Measurements from ENCODE around the gene TAF12. TPM values are rescaled to one million over a fixed set of nuclear protein-coding genes. Genes with fewer than 3 reads are reported as not detected.

Gene TAF12
- polyA plus RNA-seq, 1 of the 3 experiments (the other 2 are of a cell fraction): 34.9 TPM

GRCh38 chr1:28578696-28579218 lies 64.1 kb downstream of the TAF12 start (continued):
- no peak for TF ChIP-seq CTCF (IDR thresholded peaks at IDR 0.05)
- no peak for TF ChIP-seq SIN3A (IDR thresholded peaks at IDR 0.05; ENCODE audit: borderline replicate concordance, low read depth, low read length)
- TF ChIP-seq GATA2 (CRISPR knock-in tag; IDR thresholded peaks at IDR 0.05): no peak
- TF ChIP-seq FOXJ3 (CRISPR knock-in tag; IDR thresholded peaks at IDR 0.05): no peak
- TF ChIP-seq EZH2phosphoT487 (IDR thresholded peaks at IDR 0.05; ENCODE audit: borderline replicate concordance, low read depth): no peak
- no peak for TF ChIP-seq MEF2A (IDR thresholded peaks at IDR 0.05; ENCODE audit: borderline replicate concordance, low read depth)
- TF ChIP-seq RFX5 (IDR thresholded peaks at IDR 0.05; ENCODE audit: low read length): no peak
- no peak for TF ChIP-seq TAF1 (IDR thresholded peaks at IDR 0.05; ENCODE audit: borderline replicate concordance, low read depth, low read length)
- no peak for TF ChIP-seq ELF1 (IDR thresholded peaks at IDR 0.05)
- TF ChIP-seq ZBTB33 (IDR thresholded peaks at IDR 0.05; ENCODE audit: borderline replicate concordance, low read depth): no peak
- TF ChIP-seq TEAD4 (IDR thresholded peaks at IDR 0.05; ENCODE audit: borderline replicate concordance, insufficient read depth): no peak

GRCh38 chr1:28577738-28578536 lies 64.9 kb downstream of the TAF12 start:
- H3F3A ChIP-seq (replicated peaks; ENCODE audit: insufficient read depth): peaks cover 66% of the 10 kb centered on the region
- POLR2A ChIA-PET: interaction anchor here (1.7 kb wide), 1 partner anchor 8 kb away, joined by 6 read pairs; no protein-coding TSS in a partner anchor
- CTCF ChIA-PET: interaction anchor here (1.0 to 1.4 kb wide), 4 partner anchors 11 to 329 kb away, joined by 3 to 5 read pairs (median 4); no protein-coding TSS in a partner anchor
- H2AFZ ChIP-seq (ENCODE audit: low read depth): no peak overlapping the region
- H3K27me3 ChIP-seq (ENCODE audit: insufficient read depth): no peaks in the 10 kb centered on the region
- no peak overlapping the region for H3K9ac ChIP-seq
- peaks cover 11 to 13% of the 10 kb centered on the region in 2 experiments; a peak in 3 of 4 replicates for H3K4me1 ChIP-seq (ENCODE audit: control insufficient read depth in 1 of 2, insufficient read depth in 2 of 2, low read depth in 1 of 2, low read length in 1 of 2)
- H3K9me3 ChIP-seq: no peaks in the 10 kb centered on the region
- H4K20me1 ChIP-seq (ENCODE audit: insufficient read depth): peaks cover 31% of the 10 kb centered on the region
- 87% methylated on average over 6 of the region's 6 CpGs for WGBS (ENCODE audit: low lambda C conversion rate)
- H3K4me3 ChIP-seq (ENCODE audit: low read depth in 2 of 2, low read length in 1 of 2): no peak overlapping the region
- H3K9me2 ChIP-seq: no peaks in the 10 kb centered on the region
- H3K4me2 ChIP-seq: no peak overlapping the region
- no peak for DNase-seq
- H3K79me2 ChIP-seq (ENCODE audit: insufficient read depth): peaks cover 30% of the 10 kb centered on the region
- TF ChIP-seq JUND (IDR thresholded peaks at IDR 0.05): no peak
- peak; percentile 24; the same call in 1 of the 2 replicates for TF ChIP-seq SIN3A (IDR thresholded peaks at IDR 0.05; ENCODE audit: borderline replicate concordance, low read depth, low read length)
- peaks cover 27 to 45% of the 10 kb centered on the region in 2 experiments for H3K36me3 ChIP-seq (replicated peaks in 1 of 2; ENCODE audit: control insufficient read depth in 1 of 2, insufficient read depth in 2 of 2, low read length in 1 of 2)
- no peak overlapping the region for H3K27ac ChIP-seq (ENCODE audit: low read depth in 2 of 2, low read length in 1 of 2)

All from SK-N-SH (cell line).